GM15510 (cell line): ENCODE data around the gene TTC33.

Experiments
- POLR2A ChIP-seq: IDR thresholded peaks from 3 replicates; pipeline ENCODE4 v1.6.1; 2011; ENCODE audit warnings: borderline replicate concordance; ENCODE audit not compliant: insufficient read length; ENCODE audit errors: extremely low read depth

TTC33 gene

DNA sequence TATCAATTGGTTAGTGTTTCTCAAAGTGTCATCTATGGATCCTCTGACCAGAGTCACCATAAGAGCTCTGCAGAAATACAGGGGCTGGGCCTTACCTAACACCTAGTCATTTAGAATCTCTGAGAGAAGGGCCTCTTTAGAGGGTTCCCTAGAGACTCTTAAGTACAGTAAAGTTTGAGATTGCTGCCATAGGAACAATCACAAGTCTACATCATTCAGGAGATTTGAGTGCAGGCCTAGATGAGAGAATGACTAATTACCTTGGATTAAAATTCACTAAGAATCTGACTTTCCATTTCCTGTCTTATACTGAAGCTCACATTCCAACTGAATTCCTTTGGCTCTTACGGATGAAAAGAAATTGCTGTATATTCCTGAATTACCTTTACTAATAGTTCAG is 258.2 kb downstream of the TTC33 start:
- no peak for TF ChIP-seq POLR2A

GRCh38 chr5:40495237-40495635 is 260.5 kb downstream of the TTC33 start:
- no peak for TF ChIP-seq POLR2A

GRCh38 chr5:40494631-40495236 is 261.0 kb downstream of the TTC33 start:
- TF ChIP-seq POLR2A, result no peak

- no peak for TF ChIP-seq POLR2A
Measured at GRCh38 chr5:40492056-40492455, 263.7 kb downstream of the TTC33 start.

DNA sequence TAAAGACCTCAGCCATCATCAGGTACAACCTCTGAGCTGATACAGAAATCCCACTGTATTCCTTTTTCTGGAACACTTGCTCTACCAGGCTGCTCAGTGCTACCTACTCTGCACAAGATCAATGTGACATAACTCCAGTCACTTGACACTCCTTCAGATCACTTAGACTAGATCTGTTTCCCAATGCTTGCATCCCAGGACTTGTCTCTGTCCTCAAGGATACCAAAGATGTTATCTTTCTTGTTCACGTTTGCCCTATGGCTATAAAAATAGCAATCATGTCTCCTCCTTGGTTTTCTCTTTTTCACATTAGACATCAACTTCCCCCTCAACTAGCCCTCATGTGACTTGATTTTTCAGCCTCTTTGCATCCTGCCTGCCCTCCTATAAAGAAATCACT is 264.1 kb downstream of the TTC33 start:
- no peak for TF ChIP-seq POLR2A

DNA sequence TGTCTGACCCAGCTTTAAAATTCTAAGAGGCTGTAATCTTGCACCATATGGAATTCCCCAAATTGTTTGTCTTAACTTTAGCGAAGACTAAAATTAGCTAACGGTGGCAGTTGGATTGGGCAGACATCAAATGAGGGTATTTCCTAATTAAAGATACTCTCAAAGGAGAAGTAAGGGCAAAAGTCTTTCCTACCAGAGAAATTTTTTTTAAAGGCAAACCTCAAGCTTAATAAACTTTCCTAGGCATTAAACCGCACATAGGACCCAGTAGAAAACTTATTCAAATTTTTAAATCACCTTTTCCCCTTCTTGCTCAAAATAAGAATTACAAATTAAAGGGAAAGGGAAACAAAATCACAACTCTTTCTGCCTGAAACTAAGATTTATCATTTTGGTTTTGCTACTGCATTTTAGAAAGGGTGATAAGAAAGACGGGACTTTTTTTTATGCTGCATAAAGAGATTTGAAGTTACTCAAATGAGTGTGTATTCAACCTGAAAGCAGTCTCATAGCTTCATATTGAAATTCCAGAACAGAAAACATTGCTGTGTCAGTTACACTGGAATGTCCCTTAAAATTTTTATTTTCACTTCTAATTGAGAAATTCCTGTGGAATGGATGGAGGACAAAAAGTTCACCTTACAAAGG is 265.2 kb downstream of the TTC33 start:
- TF ChIP-seq POLR2A, result no peak

DNA sequence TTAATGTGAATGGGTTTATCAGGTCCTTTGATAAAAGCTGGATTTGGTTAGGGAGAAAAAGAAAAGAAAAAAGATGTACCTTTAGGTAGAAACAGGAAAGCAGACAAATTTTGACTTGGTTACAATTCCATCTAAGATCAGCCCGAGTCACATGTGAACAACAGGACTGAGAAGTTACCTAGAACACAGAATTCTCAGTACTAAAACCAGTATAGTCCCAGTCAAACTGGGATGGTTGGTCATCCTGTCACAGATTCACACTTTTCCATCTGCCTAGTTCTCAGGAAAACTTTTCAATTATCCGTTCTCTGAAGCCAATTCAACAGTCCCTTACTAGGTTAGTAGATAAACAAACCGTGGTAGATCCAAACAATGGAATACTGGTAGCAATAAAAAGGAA is 266.3 kb downstream of the TTC33 start:
- TF ChIP-seq POLR2A, result no peak

DNA sequence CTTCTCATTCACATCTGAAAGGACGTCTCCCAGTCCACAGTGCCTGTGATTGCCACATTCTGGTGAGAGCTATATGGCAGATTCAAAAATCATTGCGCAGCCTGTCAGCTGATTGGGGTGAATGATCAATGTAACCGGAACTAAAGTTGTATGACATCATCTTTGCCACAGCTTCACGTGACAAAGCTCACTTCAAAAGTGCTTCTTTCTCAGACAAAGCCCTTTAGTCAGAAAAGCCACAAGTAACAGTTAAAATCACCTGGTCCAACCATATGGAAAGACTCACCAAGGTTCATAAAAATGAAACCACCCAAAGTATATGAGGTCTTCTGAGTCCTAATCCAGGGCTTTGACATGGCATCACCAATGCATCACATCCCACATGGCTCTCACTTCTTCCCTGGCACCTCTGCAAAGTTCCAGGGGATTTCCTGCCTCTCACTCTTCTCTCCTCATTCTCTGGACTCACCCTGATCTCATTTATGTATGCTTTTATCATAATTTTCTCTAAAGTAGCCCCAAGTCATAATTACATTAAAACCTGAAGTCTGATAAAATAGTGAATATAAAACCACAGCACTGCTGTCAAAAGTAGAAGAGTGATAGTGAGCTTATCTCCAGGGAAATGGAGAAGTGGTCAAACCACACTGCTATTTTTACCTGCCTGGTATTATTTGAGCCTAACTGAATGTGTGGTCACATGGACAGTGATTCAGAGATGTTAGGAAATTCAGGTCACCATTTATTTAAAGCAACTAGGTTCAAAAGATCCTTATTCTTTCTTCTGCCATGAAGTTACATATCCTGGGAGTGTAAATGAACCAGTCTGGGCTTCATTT is 269.1 kb downstream of the TTC33 start:
- TF ChIP-seq POLR2A, result no peak

DNA sequence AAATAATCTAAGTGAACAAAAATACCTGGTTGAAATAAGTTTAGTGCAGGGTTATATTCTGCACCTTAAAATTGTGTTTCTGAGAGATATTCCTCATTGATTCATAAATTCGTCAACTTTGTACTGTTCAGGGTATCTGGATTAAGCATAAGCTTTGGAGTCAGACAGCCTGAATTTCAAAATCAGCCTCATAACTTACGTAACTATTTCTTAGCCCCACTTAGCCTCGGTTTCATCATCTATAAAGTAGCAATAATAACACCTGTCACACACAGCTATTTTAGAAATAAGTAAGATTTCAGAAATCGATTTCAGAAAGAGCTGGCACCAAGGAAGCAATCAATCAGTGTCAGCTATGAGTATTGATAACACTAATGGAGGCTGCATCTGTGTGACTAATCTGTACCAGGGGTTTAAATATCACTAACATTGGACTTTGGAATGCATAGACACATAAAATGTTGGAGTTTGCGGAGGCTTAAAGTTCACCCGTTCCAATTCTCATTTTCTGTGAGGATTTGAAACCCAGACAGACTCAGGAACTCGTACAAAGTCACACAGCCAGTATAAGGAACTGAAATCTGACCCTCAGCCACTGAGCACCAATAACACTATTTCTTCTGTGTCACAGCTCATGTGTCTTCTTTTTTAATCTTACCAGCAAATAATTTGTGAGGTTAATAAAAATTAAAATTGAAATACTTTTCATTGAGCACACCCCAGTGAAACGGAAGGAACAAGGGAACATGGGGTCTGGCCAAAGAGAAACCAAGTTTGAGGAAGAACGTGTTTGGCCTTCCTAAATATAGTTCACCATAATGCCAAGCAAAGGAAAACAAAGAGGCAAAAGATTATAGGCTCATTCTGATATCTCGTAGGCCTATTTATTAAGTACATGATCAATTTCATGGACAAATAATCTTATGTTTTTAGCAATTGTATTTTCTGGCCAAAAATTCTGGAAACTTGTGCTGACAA is 270.5 kb downstream of the TTC33 start:
- no peak for TF ChIP-seq POLR2A

DNA sequence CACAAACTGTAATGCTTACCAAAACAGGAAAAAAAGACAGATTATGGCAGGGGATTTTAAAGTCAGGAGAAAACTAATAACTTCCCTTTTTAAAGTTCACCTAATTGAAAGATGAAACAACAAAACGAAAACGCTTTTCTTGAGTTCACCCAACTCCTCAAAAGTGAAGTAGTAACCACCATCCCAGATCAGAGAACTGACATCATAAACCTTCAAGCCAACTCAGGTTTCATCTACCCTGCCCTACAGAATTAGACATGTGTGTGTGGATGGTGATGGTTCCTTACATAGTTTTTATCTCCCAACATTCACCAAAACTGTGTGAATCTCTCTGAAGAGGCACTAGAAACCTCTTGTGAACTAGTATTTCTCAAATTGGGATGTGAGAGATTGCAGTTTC is 271.3 kb downstream of the TTC33 start:
- no peak for TF ChIP-seq POLR2A

GRCh38 chr5:40483316-40483715 is 272.4 kb downstream of the TTC33 start:
- no peak for TF ChIP-seq POLR2A

DNA sequence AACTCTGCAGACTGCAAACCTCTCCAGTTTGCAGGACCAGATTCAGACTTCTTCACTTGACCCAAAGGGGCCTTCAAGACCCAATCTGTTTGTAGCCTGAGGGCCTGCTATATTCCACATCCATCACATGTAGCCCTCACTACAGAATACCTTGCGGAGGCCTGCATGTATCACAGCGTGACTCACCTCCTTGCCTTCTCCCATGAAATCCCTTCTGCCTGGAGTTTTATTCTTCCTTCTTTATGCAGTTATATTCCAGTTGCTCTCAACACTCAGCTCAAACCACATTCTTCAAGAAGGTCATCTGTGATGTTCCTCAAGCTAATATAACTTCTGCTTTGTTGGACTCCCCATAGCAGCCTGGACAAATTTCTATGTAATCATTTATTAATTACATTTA is 274.5 kb downstream of the TTC33 start:
- TF ChIP-seq POLR2A, result no peak

DNA sequence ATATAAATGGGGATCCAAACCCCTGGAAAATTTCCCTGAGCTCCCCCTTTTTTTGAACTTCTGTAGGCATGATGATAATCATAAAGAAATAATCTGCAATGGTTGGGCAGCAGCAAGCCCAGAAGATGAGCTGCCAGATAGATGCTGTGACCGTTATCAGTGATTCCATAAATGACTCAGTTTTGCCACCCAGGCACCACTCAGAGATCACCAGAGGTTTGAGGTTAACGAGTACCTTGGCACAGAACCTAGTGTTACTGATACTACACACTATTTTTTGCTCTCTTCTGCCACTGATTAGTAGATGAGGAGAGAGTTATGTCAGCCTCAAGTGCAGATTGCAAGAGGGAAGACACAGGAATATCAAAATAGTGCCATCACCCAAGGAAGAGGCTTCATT is 275.4 kb downstream of the TTC33 start:
- no peak for TF ChIP-seq POLR2A

- no peak for TF ChIP-seq POLR2A
Measured at GRCh38 chr5:40479939-40480338, 275.8 kb downstream of the TTC33 start.

DNA sequence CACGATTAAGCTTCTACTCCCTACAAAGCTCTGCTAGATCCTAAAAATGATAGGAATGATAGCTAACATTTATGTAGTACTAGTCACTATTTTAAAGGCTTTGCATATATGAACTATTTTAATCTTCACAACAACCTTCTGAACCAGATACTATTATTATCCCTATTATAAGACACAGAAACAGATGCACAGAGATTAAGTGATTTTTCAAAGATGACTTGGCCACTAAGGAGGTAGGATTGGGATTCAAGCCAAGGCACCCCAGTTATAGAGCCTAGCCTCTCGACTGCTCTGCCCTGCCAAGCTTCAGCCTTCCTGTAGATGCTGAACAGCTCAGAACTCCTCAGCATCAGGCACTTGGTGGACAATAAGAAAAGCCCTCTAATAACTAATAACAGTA is 277.0 kb downstream of the TTC33 start:
- no peak for TF ChIP-seq POLR2A
